Muscle of leg (tissue), 11 donors: ENCODE measurements around the gene SPIRE1. TPM values are rescaled to one million over a fixed set of nuclear protein-coding genes. Genes with fewer than 3 reads are reported as not detected.
"Not testable (repeated sequence)": the region's sequence is repeated elsewhere in the genome, so short reads cannot be mapped to it uniquely, and the experiment has no call there.

Experiments
- DNase-seq: peaks from one replicate; pipeline ENCODE4 v3.0.0; 2013
- H3K27ac ChIP-seq: one replicate; pipeline ENCODE4 v1.5.1; 2013; ENCODE audit warnings: mild to moderate bottlenecking, low read length, control low read depth
- H3K27me3 ChIP-seq: one replicate; pipeline ENCODE4 v1.6.1; 2013; ENCODE audit warnings: low read length; ENCODE audit not compliant: control insufficient read depth, insufficient read depth
- H3K36me3 ChIP-seq: one replicate; pipeline ENCODE4 v1.6.1; 2013; ENCODE audit warnings: low read length; ENCODE audit not compliant: control insufficient read depth, insufficient read depth
- H3K4me1 ChIP-seq: one replicate; pipeline ENCODE4 v1.6.1; 2013; ENCODE audit warnings: low read length; ENCODE audit not compliant: control insufficient read depth, insufficient read depth
- H3K4me3 ChIP-seq: one replicate; pipeline ENCODE4 v1.5.1; 2013; ENCODE audit warnings: low read length, control low read depth
- H3K9me3 ChIP-seq: replicated peaks from 2 replicates; pipeline ENCODE4 v1.6.1; 2013; ENCODE audit warnings: low read depth, low read length; ENCODE audit not compliant: control insufficient read depth
- WGBS: methylation state at CpG from one replicate; pipeline ENCODE4 v1.1.5; 2013; ENCODE audit warnings: missing lambda C conversion rate; ENCODE audit not compliant: insufficient coverage; 5-methylcytosine and 5-hydroxymethylcytosine counted together
- polyA plus RNA-seq, 8 donors: library from polyadenylated mRNA; unstranded; fragments of 120-200 nt; gene quantifications; one replicate each; pipeline versions ENCODE4 v1.2.1 to v1.2.3, GENCODE V29; 2013; ENCODE audit warnings: inconsistent platforms in 1 of 8, low replicate concordance in 1 of 8; ENCODE audit not compliant: insufficient read length in 8 of 8, insufficient read depth in 1 of 8
- total RNA-seq: library from RNA; stranded (reverse); fragments of 120-200 nt; gene quantifications from one replicate; pipeline ENCODE4 v1.2.4, GENCODE V29; 2013

SPIRE1 gene
- total and polyA plus RNA-seq, 9 donors, result 10.3 to 13.9 (median 12.0) TPM

GRCh38 chr18:12416098-12416729, 241.7 kb downstream of the SPIRE1 start:
- no peak overlapping the region for H3K4me3 ChIP-seq
- no peaks in the 10 kb centered on the region for H3K27me3 ChIP-seq
- peak overlapping the region; percentile 15 for H3K27ac ChIP-seq
- DNase-seq, result no peak
- peaks cover 18% of the 10 kb centered on the region for H3K4me1 ChIP-seq
- peaks cover 3% of the 10 kb centered on the region for H3K36me3 ChIP-seq
- WGBS, result 57% methylated on average over 2 of the region's 5 CpGs
- H3K9me3 ChIP-seq, result no peaks in the 10 kb centered on the region

GRCh38 chr18:12411456-12411855, 246.5 kb downstream of the SPIRE1 start:
- H3K36me3 ChIP-seq, result peaks cover 3% of the 10 kb centered on the region
- no peak overlapping the region for H3K4me3 ChIP-seq
- no CpG with 5 or more reads among the region's 3 CpGs for WGBS
- peaks cover 2% of the 10 kb centered on the region for H3K27me3 ChIP-seq
- H3K27ac ChIP-seq, result no peak overlapping the region
- peaks cover 34% of the 10 kb centered on the region for H3K4me1 ChIP-seq
- H3K9me3 ChIP-seq, result no peaks in the 10 kb centered on the region
- no peak for DNase-seq

- H3K27ac ChIP-seq, H3K4me3 ChIP-seq, H3K9me3 ChIP-seq, H3K36me3 ChIP-seq, H3K27me3 ChIP-seq, DNase-seq: not testable (repeated sequence)
- H3K4me1 ChIP-seq, result peaks cover 27% of the 10 kb centered on the region
- 82% methylated on average over 3 of the region's 9 CpGs for WGBS
Measured at GRCh38 chr18:12410747-12411146, 247.2 kb downstream of the SPIRE1 start.

GRCh38 chr18:12410081-12410481, 247.8 kb downstream of the SPIRE1 start:
- H3K27ac ChIP-seq, result peak overlapping the region; percentile 45
- peaks cover 22% of the 10 kb centered on the region for H3K4me1 ChIP-seq
- H3K36me3 ChIP-seq, result peaks cover 3% of the 10 kb centered on the region
- peak; percentile 67 for DNase-seq
- WGBS, result 66% methylated on average over 5 of the region's 9 CpGs
- H3K27me3 ChIP-seq, result peaks cover 7% of the 10 kb centered on the region
- no peaks in the 10 kb centered on the region for H3K9me3 ChIP-seq
- H3K4me3 ChIP-seq, result no peak overlapping the region

GRCh38 chr18:12409469-12409868, 248.4 kb downstream of the SPIRE1 start:
- no peak overlapping the region for H3K27ac ChIP-seq
- DNase-seq, result peak; percentile 60
- peaks cover 8% of the 10 kb centered on the region for H3K27me3 ChIP-seq
- peaks cover 3% of the 10 kb centered on the region for H3K36me3 ChIP-seq
- H3K4me1 ChIP-seq, result peaks cover 22% of the 10 kb centered on the region
- 75% methylated on average over 2 of the region's 3 CpGs for WGBS
- no peaks in the 10 kb centered on the region for H3K9me3 ChIP-seq
- H3K4me3 ChIP-seq, result no peak overlapping the region

GRCh38 chr18:12408247-12408869, 249.5 kb downstream of the SPIRE1 start:
- H3K4me1 ChIP-seq, result peaks cover 22% of the 10 kb centered on the region
- under 1% methylated on average over 27 of the region's 32 CpGs for WGBS
- H3K27ac ChIP-seq, result peak overlapping the region; percentile 69
- H3K36me3 ChIP-seq, result no peaks in the 10 kb centered on the region
- H3K27me3 ChIP-seq, result peaks cover 14% of the 10 kb centered on the region
- DNase-seq, result no peak
- no peaks in the 10 kb centered on the region for H3K9me3 ChIP-seq
- H3K4me3 ChIP-seq, result peak overlapping the region; percentile 56

GRCh38 chr18:12406371-12407111, 251.4 kb downstream of the SPIRE1 start:
- Histone ChIP-seq H3K4me1 (peaks cover 22% of the 10 kb centered on the region), H3K27ac (no peak overlapping the region), H3K36me3 (no peaks in the 10 kb centered on the region), H3K9me3 (no peaks in the 10 kb centered on the region), H3K4me3 (no peak overlapping the region), H3K27me3 (peaks cover 18% of the 10 kb centered on the region)
- no peak for DNase-seq
- WGBS, result 71% methylated on average over 8 of the region's 19 CpGs

GRCh38 chr18:12405066-12405465, 252.8 kb downstream of the SPIRE1 start:
- Histone ChIP-seq H3K4me3 (no peak overlapping the region), H3K27ac (no peak overlapping the region), H3K4me1 (peaks cover 16% of the 10 kb centered on the region), H3K9me3 (no peaks in the 10 kb centered on the region), H3K36me3 (no peaks in the 10 kb centered on the region), H3K27me3 (peaks cover 18% of the 10 kb centered on the region)
- DNase-seq, result no peak
- 80% methylated on average over 1 of the region's 3 CpGs for WGBS

- WGBS, result 49% methylated on average over 3 of the region's 6 CpGs
- H3K4me1 ChIP-seq, result peaks cover 8% of the 10 kb centered on the region
- no peaks in the 10 kb centered on the region for H3K36me3 ChIP-seq
- H3K27me3 ChIP-seq, result peaks cover 18% of the 10 kb centered on the region
- DNase-seq, result no peak
- no peak overlapping the region for H3K27ac ChIP-seq
- H3K4me3 ChIP-seq, result no peak overlapping the region
- H3K9me3 ChIP-seq, result no peaks in the 10 kb centered on the region
Measured at GRCh38 chr18:12403601-12404506, 254.1 kb downstream of the SPIRE1 start.
